Endothelial cell of umbilical vein (primary cell): ENCODE measurements around the gene CASK.

Experiments used
- MAX ChIP-seq: IDR thresholded peaks from 2 replicates; pipeline ENCODE4 v1.6.1; 2011; ENCODE audit not compliant: insufficient read depth, insufficient read length
- POLR2A ChIP-seq: IDR thresholded peaks from 2 replicates; pipeline ENCODE4 v1.6.1; 2012; ENCODE audit warnings: low read depth, mild to moderate bottlenecking, control low read depth, low read length

DNA sequence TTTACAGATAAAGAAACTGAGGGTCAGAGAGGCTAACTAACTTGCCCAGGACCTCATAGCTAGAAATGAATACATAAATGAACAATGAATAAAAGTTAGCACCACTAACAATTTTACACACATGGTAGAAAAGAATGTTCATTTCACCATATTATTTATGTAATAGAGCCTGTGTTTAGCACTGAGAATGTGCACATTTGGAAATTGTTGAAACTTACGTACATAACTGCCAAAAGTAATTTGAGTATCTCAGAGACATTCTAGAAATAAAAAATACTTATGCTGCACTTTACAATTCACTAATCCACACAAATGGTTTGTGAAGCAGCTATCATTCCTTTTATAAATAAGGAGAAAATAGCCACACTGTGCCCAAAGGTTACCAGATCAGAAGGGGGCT is 9.9 kb downstream of the CASK start:
- no peak for TF ChIP-seq POLR2A
- TF ChIP-seq MAX = no peak
